ENCODE measurements around the gene PLEKHG5. TPM values are rescaled to one million over a fixed set of nuclear protein-coding genes. Genes with fewer than 3 reads are reported as not detected.

The PLEKHG5 gene
- total RNA-seq, 4 donors from 2014 or later: 1.2 to 2.3 (median 1.6) TPM

GRCh38 chr1:6497215-6497866, 5.9 kb upstream of the PLEKHG5 start:
- no peak for DNase-seq
- peak overlapping the region; percentile 50 to 61 (median 56) for H3K4me3 ChIP-seq
- H3K27ac ChIP-seq: no peak overlapping the region
- in situ Hi-C loops (cut with MboI; ENCODE audit: low sequenced_read_pairs in 4 of 4): loop anchor here in 1 of 4 donors (25.0 kb wide), 1 partner anchor 140 kb away; no protein-coding TSS in a partner anchor
- H3K4me1 ChIP-seq: peaks cover 14 to 26% of the 10 kb centered on the region in 2 donors
- no peak for TF ChIP-seq POLR2A (IDR thresholded peaks at IDR 0.05)
- no peak for TF ChIP-seq CTCF (IDR thresholded peaks at IDR 0.05 in 4 of 5, conservative IDR thresholded peaks at IDR 0.05 in 1 of 5)
- no peaks in the 10 kb centered on the region for H3K36me3 ChIP-seq
- intact Hi-C loops (cut with DNase I; ENCODE audit: low total_unique reads): no loop called here
- no peak for ATAC-seq
- peaks cover 0 to 11% (median 9%) of the 10 kb centered on the region in 3 donors for H3K27me3 ChIP-seq
- H3K9me3 ChIP-seq: no peaks in the 10 kb centered on the region

- Histone ChIP-seq H3K4me3 (peak overlapping the region; percentile 41 to 53 (median 47)), H3K4me1 (peaks cover 9 to 21% of the 10 kb centered on the region in 2 donors), H3K27me3 (peaks cover 0 to 11% (median 9%) of the 10 kb centered on the region in 3 donors), H3K36me3 (no peaks in the 10 kb centered on the region), H3K9me3 (no peaks in the 10 kb centered on the region), H3K27ac (no peak overlapping the region)
- in situ Hi-C loops (cut with MboI; ENCODE audit: low sequenced_read_pairs in 4 of 4) (loop anchor here in 1 of 4 donors (25.0 kb wide), 1 partner anchor 140 kb away; no protein-coding TSS in a partner anchor), intact Hi-C loops (cut with DNase I; ENCODE audit: low total_unique reads) (no loop called here)
- TF ChIP-seq CTCF (IDR thresholded peaks at IDR 0.05 in 4 of 5, conservative IDR thresholded peaks at IDR 0.05 in 1 of 5): no peak
- TF ChIP-seq POLR2A (IDR thresholded peaks at IDR 0.05): no peak
- no peak for DNase-seq
- ATAC-seq: no peak
Observed at GRCh38 chr1:6496890-6497214, 5.4 kb upstream of the PLEKHG5 start.

GRCh38 chr1:6496365-6496721, 4.9 kb upstream of the PLEKHG5 start:
- H3K4me3 ChIP-seq: peak overlapping the region in 2 of 4 donors; percentile 49 to 53
- no peaks in the 10 kb centered on the region for H3K9me3 ChIP-seq
- intact Hi-C loops (cut with DNase I; ENCODE audit: low total_unique reads) (no loop called here), in situ Hi-C loops (cut with MboI; ENCODE audit: low sequenced_read_pairs in 4 of 4) (loop anchor here in 1 of 4 donors (25.0 kb wide), 1 partner anchor 141 kb away; no protein-coding TSS in a partner anchor)
- no peak for DNase-seq
- H3K4me1 ChIP-seq: peaks cover 4 to 16% of the 10 kb centered on the region in 2 donors
- H3K27ac ChIP-seq: no peak overlapping the region
- TF ChIP-seq CTCF (IDR thresholded peaks at IDR 0.05 in 4 of 5, conservative IDR thresholded peaks at IDR 0.05 in 1 of 5) (no peak), POLR2A (IDR thresholded peaks at IDR 0.05) (no peak)
- ATAC-seq: no peak
- H3K27me3 ChIP-seq: peaks cover 0 to 12% (median 9%) of the 10 kb centered on the region in 3 donors
- no peaks in the 10 kb centered on the region for H3K36me3 ChIP-seq

- Histone ChIP-seq H3K27ac (no peak overlapping the region), H3K36me3 (no peaks in the 10 kb centered on the region), H3K27me3 (peaks cover 0 to 18% (median 9%) of the 10 kb centered on the region in 3 donors), H3K4me1 (peaks cover 3 to 15% of the 10 kb centered on the region in 2 donors), H3K9me3 (no peaks in the 10 kb centered on the region), H3K4me3 (peak overlapping the region in 1 of 4 donors; percentile 53)
- in situ Hi-C loops (cut with MboI; ENCODE audit: low sequenced_read_pairs in 4 of 4) (loop anchor here in 1 of 4 donors (25.0 kb wide), 1 partner anchor 142 kb away; no protein-coding TSS in a partner anchor), intact Hi-C loops (cut with DNase I; ENCODE audit: low total_unique reads) (no loop called here)
- DNase-seq (no peak), ATAC-seq (no peak)
- no peak for TF ChIP-seq CTCF (IDR thresholded peaks at IDR 0.05 in 4 of 5, conservative IDR thresholded peaks at IDR 0.05 in 1 of 5)
- TF ChIP-seq POLR2A (IDR thresholded peaks at IDR 0.05): no peak
Observed at GRCh38 chr1:6495540-6496364, 4.3 kb upstream of the PLEKHG5 start.
